SK-N-MC (cell line): ENCODE results near the gene QSER1.

Source experiments
- EZH2 ChIP-seq: fragments of 200-600 bp; sonication (generic); IDR thresholded peaks from one replicate; pipeline ENCODE4 v1.6.1; 2017; ENCODE audit warnings: antibody characterized with exemption
- POLR2AphosphoS5 ChIP-seq: IDR thresholded peaks from 2 replicates; pipeline ENCODE4 v1.6.1; 2012; ENCODE audit warnings: mild to moderate bottlenecking, low read depth, low read length, borderline replicate concordance

- no peak for TF ChIP-seq EZH2
- TF ChIP-seq POLR2AphosphoS5 = no peak
Observed at GRCh38 chr11:33017478-33017877, 124.9 kb downstream of the QSER1 start.
